SU-DHL-6 (cell line): ENCODE measurements around the gene SGK2.

Experiments
- EZH2phosphoT487 ChIP-seq: fragments of 200-600 bp; sonication (generic), shearing (Covaris generic); conservative IDR thresholded peaks from 2 replicates; pipeline ENCODE4 v1.6.1; 2018; ENCODE audit warnings: mild to moderate bottlenecking, antibody characterized with exemption, low read length, moderate library complexity, mixed read lengths
- TF ChIP-seq, protein P1 (sequence below): fragments of 200-600 bp; sonication (generic); IDR thresholded peaks from one replicate; pipeline ENCODE4 v1.5.1; 2017; ENCODE audit warnings: antibody characterized with exemption, mild to moderate bottlenecking, low read length, moderate library complexity; ENCODE audit not compliant: insufficient read depth, poor library complexity, severe bottlenecking

DNA sequence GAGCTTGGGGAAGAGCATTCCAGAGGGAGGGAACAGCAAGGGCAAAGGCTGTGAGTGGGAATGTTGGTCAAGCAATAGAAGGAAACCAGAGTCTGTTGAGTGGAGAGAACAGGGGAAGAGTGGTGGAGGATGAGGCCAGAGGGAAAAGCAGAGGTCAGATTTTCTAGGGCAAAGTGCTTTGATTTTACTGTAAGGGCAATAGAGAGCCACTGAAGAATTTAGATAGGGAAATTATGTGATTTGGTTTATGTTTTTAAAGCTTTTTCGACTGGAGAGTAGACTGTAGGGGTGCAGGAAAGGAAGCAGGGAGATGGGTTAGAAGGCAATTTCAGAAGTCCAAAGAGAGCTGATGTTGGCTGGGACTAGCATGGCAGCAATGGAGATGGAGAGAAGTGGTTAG lies 46.9 kb upstream of the SGK2 start:
- TF ChIP-seq, protein P1, sequence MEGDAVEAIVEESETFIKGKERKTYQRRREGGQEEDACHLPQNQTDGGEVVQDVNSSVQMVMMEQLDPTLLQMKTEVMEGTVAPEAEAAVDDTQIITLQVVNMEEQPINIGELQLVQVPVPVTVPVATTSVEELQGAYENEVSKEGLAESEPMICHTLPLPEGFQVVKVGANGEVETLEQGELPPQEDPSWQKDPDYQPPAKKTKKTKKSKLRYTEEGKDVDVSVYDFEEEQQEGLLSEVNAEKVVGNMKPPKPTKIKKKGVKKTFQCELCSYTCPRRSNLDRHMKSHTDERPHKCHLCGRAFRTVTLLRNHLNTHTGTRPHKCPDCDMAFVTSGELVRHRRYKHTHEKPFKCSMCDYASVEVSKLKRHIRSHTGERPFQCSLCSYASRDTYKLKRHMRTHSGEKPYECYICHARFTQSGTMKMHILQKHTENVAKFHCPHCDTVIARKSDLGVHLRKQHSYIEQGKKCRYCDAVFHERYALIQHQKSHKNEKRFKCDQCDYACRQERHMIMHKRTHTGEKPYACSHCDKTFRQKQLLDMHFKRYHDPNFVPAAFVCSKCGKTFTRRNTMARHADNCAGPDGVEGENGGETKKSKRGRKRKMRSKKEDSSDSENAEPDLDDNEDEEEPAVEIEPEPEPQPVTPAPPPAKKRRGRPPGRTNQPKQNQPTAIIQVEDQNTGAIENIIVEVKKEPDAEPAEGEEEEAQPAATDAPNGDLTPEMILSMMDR = no peak
- TF ChIP-seq EZH2phosphoT487 = no peak
